IMR-90 (cell line): ENCODE measurements around the gene SV2B. TPM values are rescaled to one million over a fixed set of nuclear protein-coding genes. Genes with fewer than 3 reads are reported as not detected.

Experiments
- ATAC-seq: fragments of 200-7000 bp; cut with Tn5 transposase; 2 replicates; pipeline ENCODE4 v1.9.1; 2020; ENCODE audit warnings: low read depth, mild to moderate bottlenecking, moderate library complexity
- BruUV-seq: library from RNA; stranded (reverse); fragments of 400-500 nt; replicated peaks from 2 replicates; lab custom pipeline; 2021; lab: Mats Ljungman, UMichigan
- CTCF ChIA-PET: fragments of 300-600 bp; formaldehyde crosslinking; extraction: SDS; loops from one replicate; lab custom pipeline; 2021; ENCODE audit warnings: antibody characterized with exemption; lab: Yijun Ruan, JAX
- POLR2A ChIA-PET: fragments of 300-600 bp; sonication (Branson Sonifier 250); formaldehyde crosslinking; loops from one replicate; lab custom pipeline; 2022; ENCODE audit warnings: antibody characterized with exemption; ENCODE audit not compliant: unreplicated experiment; lab: Charles Lee
- DNase-seq: peaks from one replicate; pipeline ENCODE4 v3.0.0; 2013
- H2AFZ ChIP-seq: replicated peaks from 2 replicates; pipeline ENCODE3; 2013; ENCODE audit warnings: low read length, mild to moderate bottlenecking; ENCODE audit not compliant: poor library complexity
- H2AK5ac ChIP-seq: 2 replicates; pipeline ENCODE4 v1.6.1; 2013; ENCODE audit warnings: low read depth, low read length, inconsistent platforms
- H2AK9ac ChIP-seq: replicated peaks from 2 replicates; pipeline ENCODE3; 2013; ENCODE audit warnings: mild to moderate bottlenecking, low read depth, low read length, moderate library complexity; ENCODE audit not compliant: poor library complexity
- H2BK120ac ChIP-seq: 2 replicates; pipeline ENCODE4 v1.6.1; 2013; ENCODE audit warnings: low read depth, low read length, inconsistent platforms
- H2BK15ac ChIP-seq: 3 replicates; pipeline ENCODE4 v1.6.1; 2013; ENCODE audit warnings: low read depth, low read length, inconsistent platforms
- H2BK20ac ChIP-seq: 2 replicates; pipeline ENCODE4 v1.6.1; 2013; ENCODE audit warnings: low read depth, mild to moderate bottlenecking, inconsistent platforms, low read length, moderate library complexity
- H2BK5ac ChIP-seq: 2 replicates; pipeline ENCODE4 v1.6.1; 2013; ENCODE audit warnings: mild to moderate bottlenecking, low read depth, low read length, inconsistent platforms; ENCODE audit not compliant: poor library complexity, severe bottlenecking
- H3K14ac ChIP-seq: replicated peaks from 2 replicates; pipeline ENCODE4 v1.6.1; 2013; ENCODE audit warnings: low read depth, low read length, inconsistent platforms
- H3K18ac ChIP-seq: 2 replicates; pipeline ENCODE4 v1.6.1; 2013; ENCODE audit warnings: low read depth, low read length, control low read depth
- H3K23ac ChIP-seq: 2 replicates; pipeline ENCODE4 v1.6.1; 2013; ENCODE audit warnings: low read depth, low read length, inconsistent platforms
- H3K27ac ChIP-seq: 2 replicates; pipeline ENCODE4 v1.5.1; 2013; ENCODE audit warnings: mild to moderate bottlenecking, control low read depth, low read length; ENCODE audit not compliant: insufficient read depth
- H3K27me3 ChIP-seq: 2 replicates; pipeline ENCODE4 v1.6.1; 2013; ENCODE audit warnings: low read length; ENCODE audit not compliant: control insufficient read depth, insufficient read depth
- H3K36me3 ChIP-seq: 2 replicates; pipeline ENCODE4 v1.6.1; 2013; ENCODE audit warnings: low read length, mixed read lengths; ENCODE audit not compliant: control insufficient read depth, insufficient read depth
- H3K4ac ChIP-seq: 2 replicates; pipeline ENCODE4 v1.6.1; 2013; ENCODE audit warnings: low read depth, low read length, inconsistent platforms
- H3K4me1 ChIP-seq: 2 replicates; pipeline ENCODE4 v1.6.1; 2013; ENCODE audit warnings: low read length, mixed read lengths; ENCODE audit not compliant: control insufficient read depth, insufficient read depth
- H3K4me2 ChIP-seq: 2 replicates; pipeline ENCODE4 v1.6.1; 2013; ENCODE audit warnings: low read depth, mild to moderate bottlenecking, control low read depth, low read length, moderate library complexity
- H3K4me3 ChIP-seq: 2 replicates; pipeline ENCODE4 v1.5.1; 2013; ENCODE audit warnings: low read depth, mild to moderate bottlenecking, control low read depth, low read length, moderate library complexity; ENCODE audit not compliant: insufficient read depth
- H3K56ac ChIP-seq: 2 replicates; pipeline ENCODE4 v1.6.1; 2013; ENCODE audit warnings: low read length, inconsistent platforms; ENCODE audit not compliant: insufficient read depth; ENCODE audit errors: extremely low read depth
- H3K79me1 ChIP-seq, 2 experiments: 2 replicates each; pipeline ENCODE4 v1.6.1; 2013; ENCODE audit warnings: low read length in 2 of 2, inconsistent platforms in 1 of 2, low read depth in 1 of 2
- H3K9ac ChIP-seq: 2 replicates; pipeline ENCODE4 v1.6.1; 2013; ENCODE audit warnings: low read depth, low read length, control low read depth
- H3K9me1 ChIP-seq: 2 replicates; pipeline ENCODE4 v1.6.1; 2013; ENCODE audit warnings: low read length, inconsistent platforms; ENCODE audit not compliant: insufficient read depth
- H3K9me3 ChIP-seq: 2 replicates; pipeline ENCODE4 v1.6.1; 2013; ENCODE audit warnings: low read length; ENCODE audit not compliant: control insufficient read depth, insufficient read depth
- H4K20me1 ChIP-seq: 2 replicates; pipeline ENCODE4 v1.6.1; 2013; ENCODE audit warnings: low read length, inconsistent platforms; ENCODE audit not compliant: insufficient read depth
- H4K5ac ChIP-seq: 2 replicates; pipeline ENCODE4 v1.6.1; 2013; ENCODE audit warnings: mild to moderate bottlenecking, low read depth, low read length, control low read depth
- H4K8ac ChIP-seq, 2 experiments: 2 replicates each; pipeline ENCODE4 v1.6.1; 2013; ENCODE audit warnings: low read depth in 2 of 2, low read length in 2 of 2, control low read depth in 1 of 2, inconsistent platforms in 1 of 2
- H4K91ac ChIP-seq: 2 replicates; pipeline ENCODE4 v1.6.1; 2013; ENCODE audit warnings: low read depth, low read length, inconsistent platforms; ENCODE audit not compliant: insufficient read depth
- BHLHE40 ChIP-seq: fragments of 150-350 bp; IDR thresholded peaks from 2 replicates; pipeline ENCODE4 v1.6.1; 2016; ENCODE audit warnings: mild to moderate bottlenecking, low read depth, low read length
- CHD1 ChIP-seq: IDR thresholded peaks from 2 replicates; pipeline ENCODE4 v1.6.1; 2012; ENCODE audit warnings: low read depth, low read length, improper control_type of control experiment
- FOS ChIP-seq: fragments of 150-350 bp; IDR thresholded peaks from 2 replicates; pipeline ENCODE4 v1.6.1; 2016; ENCODE audit warnings: low read depth, low read length
- MAFK ChIP-seq: IDR thresholded peaks from 2 replicates; pipeline ENCODE4 v1.6.1; 2012; ENCODE audit warnings: low read depth, low read length, improper control_type of control experiment
- MAZ ChIP-seq: IDR thresholded peaks from 2 replicates; pipeline ENCODE4 v1.6.1; 2012; ENCODE audit warnings: low read depth, mild to moderate bottlenecking, low read length, improper control_type of control experiment, moderate library complexity, borderline replicate concordance
- POLR2A ChIP-seq: IDR thresholded peaks from 2 replicates; pipeline ENCODE4 v1.6.1; 2012; ENCODE audit warnings: mild to moderate bottlenecking, low read depth, low read length
- RCOR1 ChIP-seq: IDR thresholded peaks from 2 replicates; pipeline ENCODE4 v1.6.1; 2012; ENCODE audit warnings: mild to moderate bottlenecking, low read length, improper control_type of control experiment; ENCODE audit not compliant: insufficient replicate concordance
- RFX5 ChIP-seq: IDR thresholded peaks from 2 replicates; pipeline ENCODE4 v1.8.0; 2012; ENCODE audit warnings: low read depth, mild to moderate bottlenecking, low read length, moderate library complexity
- SMC3 ChIP-seq: fragments of 150-350 bp; IDR thresholded peaks from 2 replicates; pipeline ENCODE4 v1.6.1; 2016; ENCODE audit warnings: low read depth, mild to moderate bottlenecking, antibody characterized with exemption, low read length, moderate library complexity
- WGBS, 2 experiments: methylation state at CpG; one replicate each; pipeline versions ENCODE4 v1.1.5 to v1.1.7; 2013; ENCODE audit warnings: missing lambda C conversion rate in 2 of 2; ENCODE audit not compliant: insufficient read length in 1 of 2; ENCODE audit errors: extremely low coverage in 2 of 2; 5-methylcytosine and 5-hydroxymethylcytosine counted together
- dilution Hi-C: fragments of 300-500 bp; cut with HindIII; formaldehyde crosslinking; loops from one replicate; pipeline ENCODE4 v1.14.3; 2018; ENCODE audit warnings: low sequenced_read_pairs; ENCODE audit not compliant: unreplicated experiment
- in situ Hi-C: fragments of 300-500 bp; cut with MboI; formaldehyde crosslinking; loops from 3 replicates; pipeline ENCODE4 v1.14.3; 2019; ENCODE audit warnings: low sequenced_read_pairs, inconsistent platforms, mixed read lengths
- intact Hi-C: fragments of 100-400 bp; cut with micrococcal nuclease; formaldehyde crosslinking; loops from 2 replicates; pipeline ENCODE4 v1.10.0; 2022
- polyA plus RNA-seq, 3 experiments: library from polyadenylated mRNA; depleted of rRNA; stranded (reverse); fragments of >200 nt; gene quantifications; 2 replicates each; pipeline ENCODE4 v1.2.3, GENCODE V29; 2012; ENCODE audit warnings: low replicate concordance in 1 of 3
- total RNA-seq: library from RNA; depleted of rRNA; stranded (reverse); fragments of >200 nt; gene quantifications from 2 replicates; pipeline ENCODE4 v1.2.3, GENCODE V29; 2012
- TF ChIP-seq, protein P1 (sequence below): fragments of 150-350 bp; IDR thresholded peaks from 2 replicates; pipeline ENCODE4 v1.6.1; 2017; ENCODE audit warnings: mild to moderate bottlenecking, antibody characterized with exemption, low read length, low read depth
- TF ChIP-seq, protein P2 (sequence below): conservative IDR thresholded peaks from 2 replicates; pipeline ENCODE4 v1.5.1; 2012; ENCODE audit warnings: mild to moderate bottlenecking, low read depth, low read length, improper control_type of control experiment

SV2B gene
- total and polyA plus RNA-seq, 2 of the 4 experiments (the other 2 are of a cell fraction) = not detected

DNA sequence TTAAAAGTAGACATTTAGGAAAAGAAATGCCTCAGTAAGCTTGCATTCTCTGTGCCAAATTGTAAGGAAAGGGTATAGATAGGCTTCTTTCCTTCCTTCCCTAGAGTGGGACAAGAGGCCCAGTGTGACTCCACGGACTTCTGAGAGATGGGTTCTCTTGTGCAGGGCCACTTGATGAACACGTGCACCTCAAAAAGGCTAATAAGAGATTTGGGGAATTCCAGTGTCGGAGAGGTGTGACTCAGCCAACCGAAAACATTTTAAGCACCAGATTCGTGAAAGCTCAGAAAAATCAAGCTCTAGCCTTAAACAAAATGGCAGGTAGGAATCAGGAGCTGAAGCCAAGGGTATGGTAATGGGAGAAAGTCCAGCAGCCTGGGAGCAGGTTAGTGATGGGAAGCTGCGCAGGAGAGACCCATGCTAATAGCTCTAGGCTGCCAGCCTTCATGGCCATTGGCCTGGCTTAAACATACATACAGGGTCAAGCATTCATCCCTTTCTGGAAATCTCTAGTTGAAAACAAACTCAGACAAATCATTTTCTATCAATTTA is 56.2 kb downstream of the SV2B start:
- TF ChIP-seq MAFK = no peak
- no peak for TF ChIP-seq MAZ
- TF ChIP-seq RFX5 = no peak
- TF ChIP-seq, protein P1, sequence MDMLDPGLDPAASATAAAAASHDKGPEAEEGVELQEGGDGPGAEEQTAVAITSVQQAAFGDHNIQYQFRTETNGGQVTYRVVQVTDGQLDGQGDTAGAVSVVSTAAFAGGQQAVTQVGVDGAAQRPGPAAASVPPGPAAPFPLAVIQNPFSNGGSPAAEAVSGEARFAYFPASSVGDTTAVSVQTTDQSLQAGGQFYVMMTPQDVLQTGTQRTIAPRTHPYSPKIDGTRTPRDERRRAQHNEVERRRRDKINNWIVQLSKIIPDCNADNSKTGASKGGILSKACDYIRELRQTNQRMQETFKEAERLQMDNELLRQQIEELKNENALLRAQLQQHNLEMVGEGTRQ = no peak
- no peak for TF ChIP-seq POLR2A
- no peak for TF ChIP-seq SMC3
- TF ChIP-seq, protein P2, sequence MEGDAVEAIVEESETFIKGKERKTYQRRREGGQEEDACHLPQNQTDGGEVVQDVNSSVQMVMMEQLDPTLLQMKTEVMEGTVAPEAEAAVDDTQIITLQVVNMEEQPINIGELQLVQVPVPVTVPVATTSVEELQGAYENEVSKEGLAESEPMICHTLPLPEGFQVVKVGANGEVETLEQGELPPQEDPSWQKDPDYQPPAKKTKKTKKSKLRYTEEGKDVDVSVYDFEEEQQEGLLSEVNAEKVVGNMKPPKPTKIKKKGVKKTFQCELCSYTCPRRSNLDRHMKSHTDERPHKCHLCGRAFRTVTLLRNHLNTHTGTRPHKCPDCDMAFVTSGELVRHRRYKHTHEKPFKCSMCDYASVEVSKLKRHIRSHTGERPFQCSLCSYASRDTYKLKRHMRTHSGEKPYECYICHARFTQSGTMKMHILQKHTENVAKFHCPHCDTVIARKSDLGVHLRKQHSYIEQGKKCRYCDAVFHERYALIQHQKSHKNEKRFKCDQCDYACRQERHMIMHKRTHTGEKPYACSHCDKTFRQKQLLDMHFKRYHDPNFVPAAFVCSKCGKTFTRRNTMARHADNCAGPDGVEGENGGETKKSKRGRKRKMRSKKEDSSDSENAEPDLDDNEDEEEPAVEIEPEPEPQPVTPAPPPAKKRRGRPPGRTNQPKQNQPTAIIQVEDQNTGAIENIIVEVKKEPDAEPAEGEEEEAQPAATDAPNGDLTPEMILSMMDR = no peak
- no peak for TF ChIP-seq CHD1
- TF ChIP-seq BHLHE40 = no peak
- TF ChIP-seq RCOR1 = no peak
- TF ChIP-seq FOS = no peak
- in situ Hi-C loops = no loop called here

More for the DNA sequence above, 56.2 kb downstream of the SV2B start:
- ChIA-PET CTCF (no interaction called here), POLR2A (no interaction called here)
- DNase-seq = no peak
- Histone ChIP-seq H3K4me1 (no peaks in the 10 kb centered on the region), H2BK5ac (no peak overlapping the region), H3K4me2 (no peak overlapping the region), H3K9me1 (no peaks in the 10 kb centered on the region), H2BK20ac (no peak overlapping the region), H2AK5ac (no peak overlapping the region), H3K9ac (no peak overlapping the region), H3K4ac (no peak overlapping the region), H4K91ac (no peak overlapping the region), H3K4me3 (no peak overlapping the region), H3K27ac (no peak overlapping the region), H2BK120ac (no peak overlapping the region), H3K36me3 (no peaks in the 10 kb centered on the region), H2AK9ac (no peak overlapping the region), H3K56ac (no peak overlapping the region), H3K23ac (no peak overlapping the region), H4K5ac (no peak overlapping the region), H2AFZ (no peak overlapping the region), H3K27me3 (no peaks in the 10 kb centered on the region), H2BK15ac (no peak overlapping the region), H4K20me1 (no peaks in the 10 kb centered on the region), H3K79me1 (no peaks in the 10 kb centered on the region), H3K18ac (no peak overlapping the region), H3K9me3 (no peaks in the 10 kb centered on the region), H3K14ac (no peak overlapping the region), H4K8ac (no peak overlapping the region)
- no CpG with 5 or more reads among the region's 6 CpGs for WGBS, 2 experiments
- no TSS peak for BruUV-seq
- dilution Hi-C loops (no loop called here), intact Hi-C loops (no loop called here)
- ATAC-seq = no peak
